Esophagus muscularis mucosa (tissue), 4 donors: ENCODE results near the gene PRKCE. TPM values are rescaled to one million over a fixed set of nuclear protein-coding genes. Genes with fewer than 3 reads are reported as not detected.

Experiments used
- DNase-seq: peaks from one replicate; pipeline ENCODE4 v3.0.0-alpha.2; 2017; ENCODE audit errors: extremely low spot score
- H3K27ac ChIP-seq, 4 donors: fragments of 200-600 bp; sonication (generic); replicated peaks in 1 of 4; 1 replicate in 3 of 4; 2 replicates in 1 of 4; pipeline ENCODE4 v1.5.1; 2016 to 2019; ENCODE audit warnings: mild to moderate bottlenecking in 1 of 4
- H3K27me3 ChIP-seq, 4 donors: fragments of 200-600 bp; sonication (generic); one replicate each; pipeline versions ENCODE4 v1.5.1 to v1.6.0; 2016 to 2019
- H3K36me3 ChIP-seq, 4 donors: fragments of 200-600 bp; sonication (generic); one replicate each; pipeline ENCODE4 v1.5.1; 2016 to 2019
- H3K4me1 ChIP-seq, 4 donors: fragments of 200-600 bp; sonication (generic); one replicate each; pipeline ENCODE4 v1.5.1; 2016 to 2019
- H3K4me3 ChIP-seq, 4 donors: fragments of 200-600 bp; sonication (generic); 1 replicate in 2 of 4; 2 replicates in 2 of 4; pipeline ENCODE4 v1.5.1; 2016 to 2019; ENCODE audit warnings: mild to moderate bottlenecking in 4 of 4, moderate library complexity in 1 of 4
- H3K9me3 ChIP-seq, 4 donors: fragments of 200-600 bp; sonication (generic); 1 replicate in 3 of 4; 2 replicates in 1 of 4; pipeline ENCODE4 v1.5.1; 2016 to 2019
- EP300 ChIP-seq: sonication (generic); formaldehyde crosslinking; IDR thresholded peaks from one replicate; pipeline ENCODE4 v1.6.1; 2017; ENCODE audit warnings: antibody characterized with exemption
- POLR2A ChIP-seq: fragments of 450-650 bp; IDR thresholded peaks from one replicate; pipeline ENCODE4 v1.6.1; 2017; ENCODE audit warnings: antibody characterized with exemption, moderate library complexity, mild to moderate bottlenecking, low read depth
- POLR2AphosphoS5 ChIP-seq, 2 donors: sonication (generic); formaldehyde crosslinking; IDR thresholded peaks; one replicate each; pipeline ENCODE4 v1.6.1; 2017; ENCODE audit warnings: antibody characterized with exemption in 2 of 2
- WGBS: methylation state at CpG from one replicate; pipeline ENCODE4 v1.1.5; 2018; 5-methylcytosine and 5-hydroxymethylcytosine counted together
- intact Hi-C: fragments of 100-400 bp; cut with DNase I; formaldehyde crosslinking; loops from one replicate; pipeline ENCODE4 v1.15.1; 2023
- total RNA-seq, 4 donors: library from RNA; depleted of rRNA; stranded (reverse); fragments of >200 nt; gene quantifications; one replicate each; pipeline versions ENCODE4 v1.1.0 to v1.2.1, GENCODE V29; 2016
- TF ChIP-seq, protein P1 (sequence below), 3 experiments: fragments of 200-600 bp in 2 of 3; fragments of 450-650 bp in 1 of 3; sonication (generic) in 2 of 3; IDR thresholded peaks; one replicate each; pipeline ENCODE4 v1.5.1; 2017 to 2019; ENCODE audit warnings: antibody characterized with exemption in 3 of 3, mild to moderate bottlenecking in 2 of 3, moderate library complexity in 1 of 3

PRKCE gene
- total RNA-seq, 4 donors from 2014 or later: 11.6 to 21.1 (median 13.0) TPM

- peaks cover 38 to 51% (median 43%) of the 10 kb centered on the region in 4 donors for H3K4me1 ChIP-seq
- no peaks in the 10 kb centered on the region for H3K9me3 ChIP-seq
- peak overlapping the region; percentile 21 to 62 (median 52) for H3K27ac ChIP-seq
- peaks cover 0 to 14% (median 6%) of the 10 kb centered on the region in 4 donors for H3K36me3 ChIP-seq
- peak overlapping the region in 1 of 4 donors; percentile 18 for H3K4me3 ChIP-seq
- intact Hi-C loops: loop anchor here (5.0 kb wide), 1 partner anchor 67 kb away; no protein-coding TSS in a partner anchor
- peak; percentile 94 for DNase-seq
- WGBS: 26% methylated on average over 9 of the region's 10 CpGs
- no peak for TF ChIP-seq EP300
- TF ChIP-seq POLR2AphosphoS5 (IDR thresholded peaks at IDR 0.05): peak; percentile 53 to 64
- H3K27me3 ChIP-seq: no peaks in the 10 kb centered on the region
Measured at GRCh38 chr2:46164529-46165301, 513.2 kb downstream of the PRKCE start.

GRCh38 chr2:46165916-46166315 lies 514.4 kb downstream of the PRKCE start:
- DNase-seq: no peak
- Histone ChIP-seq H3K4me3 (no peak overlapping the region), H3K36me3 (peaks cover 0 to 2% (median under 1%) of the 10 kb centered on the region in 4 donors), H3K4me1 (peaks cover 41 to 57% (median 49%) of the 10 kb centered on the region in 4 donors), H3K27me3 (no peaks in the 10 kb centered on the region), H3K27ac (no peak overlapping the region), H3K9me3 (no peaks in the 10 kb centered on the region)
- intact Hi-C loops: no loop called here
- WGBS: 97% methylated on average over 5 of the region's 9 CpGs
- TF ChIP-seq EP300: no peak
- TF ChIP-seq, protein P1, sequence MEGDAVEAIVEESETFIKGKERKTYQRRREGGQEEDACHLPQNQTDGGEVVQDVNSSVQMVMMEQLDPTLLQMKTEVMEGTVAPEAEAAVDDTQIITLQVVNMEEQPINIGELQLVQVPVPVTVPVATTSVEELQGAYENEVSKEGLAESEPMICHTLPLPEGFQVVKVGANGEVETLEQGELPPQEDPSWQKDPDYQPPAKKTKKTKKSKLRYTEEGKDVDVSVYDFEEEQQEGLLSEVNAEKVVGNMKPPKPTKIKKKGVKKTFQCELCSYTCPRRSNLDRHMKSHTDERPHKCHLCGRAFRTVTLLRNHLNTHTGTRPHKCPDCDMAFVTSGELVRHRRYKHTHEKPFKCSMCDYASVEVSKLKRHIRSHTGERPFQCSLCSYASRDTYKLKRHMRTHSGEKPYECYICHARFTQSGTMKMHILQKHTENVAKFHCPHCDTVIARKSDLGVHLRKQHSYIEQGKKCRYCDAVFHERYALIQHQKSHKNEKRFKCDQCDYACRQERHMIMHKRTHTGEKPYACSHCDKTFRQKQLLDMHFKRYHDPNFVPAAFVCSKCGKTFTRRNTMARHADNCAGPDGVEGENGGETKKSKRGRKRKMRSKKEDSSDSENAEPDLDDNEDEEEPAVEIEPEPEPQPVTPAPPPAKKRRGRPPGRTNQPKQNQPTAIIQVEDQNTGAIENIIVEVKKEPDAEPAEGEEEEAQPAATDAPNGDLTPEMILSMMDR (IDR thresholded peaks at IDR 0.05): no peak

DNA sequence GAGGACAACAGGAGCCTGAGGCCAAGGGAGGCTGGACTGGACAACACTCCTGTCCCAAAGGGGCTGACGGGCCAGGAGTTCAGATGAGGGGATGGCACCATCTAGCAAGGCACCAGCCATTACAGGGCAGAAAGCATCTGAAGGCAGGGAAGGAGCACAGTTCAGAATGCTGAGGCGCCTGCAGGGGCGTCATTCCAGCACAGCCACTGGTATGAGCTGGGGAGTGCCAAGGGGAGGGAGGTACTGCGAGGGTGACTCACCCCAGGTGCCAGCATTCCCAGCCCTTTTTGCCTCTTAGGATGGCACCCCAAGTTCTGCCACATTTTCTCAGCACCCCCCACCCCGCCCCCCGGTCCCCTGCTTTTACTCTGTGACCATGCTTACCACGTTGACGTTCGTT lies 515.9 kb downstream of the PRKCE start:
- H3K27me3 ChIP-seq: no peaks in the 10 kb centered on the region
- H3K9me3 ChIP-seq: no peaks in the 10 kb centered on the region
- intact Hi-C loops: no loop called here
- peaks cover 32 to 56% (median 47%) of the 10 kb centered on the region in 4 donors for H3K4me1 ChIP-seq
- no peaks in the 10 kb centered on the region for H3K36me3 ChIP-seq
- H3K27ac ChIP-seq: no peak overlapping the region
- 93% methylated on average over 9 of the region's 9 CpGs for WGBS
- no peak for DNase-seq
- no peak for TF ChIP-seq EP300
- no peak overlapping the region for H3K4me3 ChIP-seq

DNA sequence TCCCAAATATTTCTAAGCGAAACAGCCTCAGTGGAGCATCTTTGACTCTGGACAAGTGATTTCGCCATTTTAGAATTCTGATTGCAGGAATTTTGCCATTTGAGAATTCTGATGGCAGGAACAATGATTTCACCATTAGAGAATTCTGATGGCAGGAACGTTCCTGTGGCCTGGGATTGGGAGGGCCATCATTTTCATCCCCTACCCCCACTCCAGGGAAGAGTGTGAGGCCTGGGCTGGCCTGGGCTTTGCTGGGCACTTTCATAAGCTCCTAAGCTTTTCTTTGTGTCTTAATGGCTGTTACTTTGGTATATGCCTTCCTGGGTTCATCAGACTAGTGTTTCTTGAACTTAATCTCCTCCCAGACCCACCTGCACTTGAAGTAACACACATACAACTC lies 516.4 kb downstream of the PRKCE start:
- TF ChIP-seq POLR2AphosphoS5 (IDR thresholded peaks at IDR 0.05) (no peak), POLR2A (no peak), EP300 (no peak)
- TF ChIP-seq, protein P1 (IDR thresholded peaks at IDR 0.05): no peak
- Histone ChIP-seq H3K9me3 (no peaks in the 10 kb centered on the region), H3K36me3 (no peaks in the 10 kb centered on the region), H3K27ac (no peak overlapping the region), H3K4me3 (no peak overlapping the region), H3K4me1 (peaks cover 27 to 51% (median 42%) of the 10 kb centered on the region in 4 donors), H3K27me3 (no peaks in the 10 kb centered on the region)
- intact Hi-C loops: no loop called here
- DNase-seq: no peak
- WGBS: 89% methylated on average over 3 of the region's 3 CpGs

DNA sequence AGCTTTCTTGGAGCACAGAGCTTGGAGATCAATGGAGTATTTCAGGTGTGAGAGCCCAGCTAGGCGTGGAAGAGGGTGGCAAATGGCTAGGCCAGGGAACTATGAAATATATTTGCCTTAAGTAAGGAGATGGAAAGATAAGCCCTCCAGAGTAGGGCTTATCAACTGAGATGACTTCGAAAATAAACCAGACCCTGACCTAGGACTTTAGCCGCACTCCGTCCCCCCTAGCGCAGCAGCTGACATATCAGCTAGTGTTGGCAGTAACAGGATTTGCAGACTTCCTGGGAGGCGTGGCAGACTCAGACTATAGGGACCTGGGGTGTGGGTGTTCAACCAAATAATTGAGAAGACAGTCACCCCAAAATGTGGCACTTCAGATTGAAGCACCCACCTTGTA lies 518.0 kb downstream of the PRKCE start:
- no peak overlapping the region for H3K27ac ChIP-seq

More for the DNA sequence above, 518.0 kb downstream of the PRKCE start:
- Histone ChIP-seq H3K4me1 (peaks cover 15 to 37% (median 32%) of the 10 kb centered on the region in 4 donors), H3K27me3 (no peaks in the 10 kb centered on the region), H3K9me3 (no peaks in the 10 kb centered on the region), H3K4me3 (no peak overlapping the region), H3K36me3 (no peaks in the 10 kb centered on the region)
- 95% methylated on average over 6 of the region's 6 CpGs for WGBS
- no peak for DNase-seq
- intact Hi-C loops: no loop called here
- no peak for TF ChIP-seq POLR2A
- no peak for TF ChIP-seq EP300
- TF ChIP-seq POLR2AphosphoS5 (IDR thresholded peaks at IDR 0.05): no peak
- TF ChIP-seq, protein P1 (IDR thresholded peaks at IDR 0.05): no peak
